DMS79 treated with DMSO at 0.1 percent for 48 hours (cell line): ENCODE data around the gene ARMH1.
A peak's percentile ranks its signal among the peaks of the same experiment; 100 is the strongest.
"Not testable (repeated sequence)": the region's sequence is repeated elsewhere in the genome, so short reads cannot be mapped to it uniquely, and the experiment has no call there.

Experiments used
- DNase-seq: peaks from one replicate; lab custom pipeline; 2025; lab: John Stamatoyannopoulos, UW

Gene ARMH1

DNA sequence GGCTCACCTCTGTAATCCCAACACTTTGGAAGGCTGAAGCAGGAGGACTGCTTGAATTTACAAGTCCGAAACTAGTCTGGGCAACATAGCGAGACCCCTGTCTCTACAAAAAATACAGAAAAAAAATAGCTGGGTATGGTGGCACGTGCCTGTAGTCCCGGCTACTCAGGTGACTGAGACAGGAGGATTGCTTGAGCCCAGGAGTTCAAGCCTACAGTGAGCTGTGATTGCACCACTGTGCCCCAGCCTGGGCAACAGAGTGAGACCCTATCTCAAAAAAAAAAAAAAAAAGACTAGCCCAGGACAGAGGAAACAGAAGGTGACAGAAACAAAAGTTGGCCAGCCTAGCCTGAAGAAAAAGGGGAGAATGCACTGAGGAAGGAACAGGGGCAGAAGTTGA, 21.2 kb downstream of the ARMH1 start:
- no peak for DNase-seq

DNA sequence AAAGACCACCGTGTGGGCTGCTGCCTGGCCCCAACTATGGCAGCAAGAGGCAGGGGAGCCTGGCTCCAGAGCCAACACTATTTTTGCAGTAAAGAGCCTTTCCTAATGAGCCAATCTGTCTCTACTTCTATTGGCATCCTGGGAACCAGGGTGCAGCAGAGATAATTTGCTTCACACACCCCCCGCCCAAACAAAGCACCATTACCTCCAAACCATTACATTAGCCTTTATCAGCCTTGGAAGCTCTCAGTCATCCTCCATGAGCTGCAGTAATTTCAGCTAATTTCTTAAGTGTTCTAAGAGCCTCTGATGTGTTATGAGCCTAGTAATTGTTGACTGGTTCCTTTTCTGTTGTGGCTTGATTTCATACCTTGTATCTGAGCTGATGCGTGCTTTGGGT, 21.6 kb downstream of the ARMH1 start:
- no peak for DNase-seq

DNA sequence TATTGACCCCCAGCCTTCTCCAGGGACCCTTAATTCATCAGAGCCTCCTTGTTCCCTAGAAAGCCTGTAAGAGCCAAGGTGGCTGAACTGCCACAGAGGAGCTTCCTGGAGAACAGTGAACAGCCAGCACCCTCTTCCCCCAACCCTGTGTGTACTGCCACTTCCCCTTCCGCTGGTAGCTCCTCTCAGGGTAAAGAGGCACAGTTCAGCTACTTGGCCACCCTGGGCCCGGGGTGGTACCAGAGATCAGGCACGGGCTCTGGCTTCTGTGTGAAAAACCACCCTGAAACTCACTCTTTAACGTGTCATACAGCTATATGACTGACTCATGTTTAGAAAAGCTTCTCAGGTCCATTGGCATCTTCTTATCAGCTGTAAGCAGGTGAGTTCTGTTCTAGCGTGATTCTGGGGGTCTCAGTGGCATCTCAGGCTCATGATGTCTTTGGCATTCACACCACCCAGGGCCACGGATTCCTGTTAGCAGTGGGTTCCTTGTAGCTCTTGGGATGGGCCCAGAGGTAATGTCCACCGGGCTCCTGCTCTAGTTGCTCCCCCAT, 22.4 kb downstream of the ARMH1 start:
- no peak for DNase-seq

DNA sequence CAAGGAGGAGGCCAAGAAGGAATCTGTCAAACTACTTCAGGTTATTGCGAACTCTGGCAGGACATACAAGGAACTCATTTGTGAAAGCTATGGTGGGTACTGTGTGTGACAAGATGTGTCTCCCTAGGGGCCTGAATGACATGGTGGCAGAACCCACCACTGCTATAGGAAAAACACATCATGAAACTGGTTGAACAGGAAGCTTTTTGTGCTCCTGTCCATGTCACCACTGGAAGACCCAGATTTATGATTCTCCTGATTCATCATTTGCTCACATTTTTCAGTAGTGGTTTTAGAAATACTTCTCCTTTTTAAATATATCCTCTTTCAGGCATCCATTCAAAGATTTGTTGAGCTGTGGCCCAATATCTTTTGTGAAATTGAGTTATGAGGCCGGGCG, 23.6 kb downstream of the ARMH1 start:
- no peak for DNase-seq

DNA sequence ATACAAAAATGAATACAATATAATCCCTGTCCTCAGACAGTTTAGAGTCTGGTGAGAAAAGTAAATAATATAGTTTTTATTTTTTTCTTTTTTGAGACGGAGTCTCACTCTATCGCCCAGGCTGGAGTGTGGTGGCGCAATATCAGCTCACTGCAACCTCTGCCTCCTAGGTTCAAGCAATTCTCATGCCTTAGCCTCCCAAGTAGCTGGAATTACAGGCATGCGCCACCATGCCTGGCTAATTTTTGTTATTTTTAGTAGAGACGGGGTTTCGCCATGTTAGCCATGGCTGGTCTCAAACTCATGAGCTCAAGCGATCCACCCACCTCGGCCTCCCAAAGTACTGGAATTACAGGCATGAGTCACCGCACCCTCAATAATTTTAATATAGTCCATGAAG, 24.9 kb downstream of the ARMH1 start:
- DNase-seq = not testable (repeated sequence)

DNA sequence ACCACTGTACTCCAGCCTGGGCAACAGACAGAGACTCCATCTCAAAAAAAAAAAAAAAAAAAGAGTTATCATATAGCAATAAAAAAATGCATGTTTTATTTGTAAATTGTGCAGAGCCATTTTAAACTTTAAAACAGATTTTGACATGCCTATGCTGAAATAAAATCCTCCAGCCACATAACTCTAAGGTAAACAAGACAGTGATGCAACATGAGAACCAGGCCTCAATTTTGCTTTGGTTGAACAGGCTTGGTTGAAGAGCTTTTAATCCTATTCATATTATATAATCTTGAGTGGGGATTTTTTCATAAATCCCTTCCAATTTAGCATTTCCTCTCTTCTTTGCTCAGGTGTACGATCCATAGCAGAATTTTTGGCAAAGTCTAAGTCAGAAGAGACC, 26.1 kb downstream of the ARMH1 start:
- DNase-seq = peak; percentile 80

DNA sequence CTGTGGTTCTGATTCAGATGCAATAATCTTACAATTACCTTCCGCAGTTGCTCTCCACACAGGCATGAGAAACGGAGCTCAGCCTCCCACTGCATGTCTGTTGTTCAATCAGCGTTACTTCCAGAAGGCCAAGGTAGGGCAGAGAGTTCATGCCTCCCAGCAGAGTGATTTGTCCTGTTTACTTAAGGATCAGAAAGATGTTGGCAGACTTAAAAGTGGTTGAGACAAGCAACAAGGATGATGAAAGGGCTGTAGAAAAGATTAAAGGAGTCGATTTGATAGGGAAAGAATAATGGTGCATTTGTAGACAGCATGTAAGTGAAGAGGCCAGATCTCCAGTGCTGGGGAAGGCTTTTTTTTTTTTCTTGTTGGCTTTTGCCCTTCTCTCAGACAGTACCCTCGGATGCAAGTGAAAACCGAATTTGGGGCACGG, 26.6 kb downstream of the ARMH1 start:
- DNase-seq = peak; percentile 80

DNA sequence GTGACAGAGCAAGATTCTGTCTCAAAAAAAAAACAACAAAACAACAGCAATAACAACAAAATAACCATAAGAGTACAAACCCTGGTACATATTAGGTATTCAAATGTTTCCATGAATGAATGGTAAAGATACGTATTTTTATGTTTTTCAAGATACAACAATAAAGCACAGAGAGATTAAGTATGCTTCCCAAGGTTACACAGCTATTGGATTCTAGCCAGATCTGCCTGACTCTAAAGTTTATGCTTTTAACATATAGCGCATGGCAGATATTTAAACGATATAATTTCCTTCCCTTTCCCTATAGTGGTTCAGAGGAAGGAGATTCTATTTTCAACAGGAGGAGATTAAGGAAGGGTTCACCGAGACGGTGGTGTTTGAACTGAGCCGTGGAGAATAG, 31.0 kb downstream of the ARMH1 start:
- no peak for DNase-seq

DNA sequence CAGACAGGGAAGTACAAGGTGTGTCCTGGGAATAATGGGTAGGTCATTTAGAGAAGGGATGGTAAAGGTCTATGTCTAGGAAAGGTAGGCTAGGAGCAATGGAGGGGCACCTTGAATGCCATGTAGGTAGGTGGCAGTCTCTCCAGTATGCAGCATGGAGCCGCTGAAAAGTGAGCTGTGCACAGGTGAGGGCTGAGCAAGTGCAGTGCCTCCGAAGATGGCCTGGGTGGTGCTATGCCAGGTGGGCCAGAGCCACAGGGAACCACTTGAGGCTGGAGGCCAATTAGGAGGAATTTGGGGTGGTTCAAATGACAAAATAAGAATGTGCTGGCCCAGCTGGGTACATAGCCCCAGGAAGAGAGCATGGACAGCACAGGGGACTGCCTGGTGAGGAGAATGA, 31.4 kb downstream of the ARMH1 start:
- no peak for DNase-seq

DNA sequence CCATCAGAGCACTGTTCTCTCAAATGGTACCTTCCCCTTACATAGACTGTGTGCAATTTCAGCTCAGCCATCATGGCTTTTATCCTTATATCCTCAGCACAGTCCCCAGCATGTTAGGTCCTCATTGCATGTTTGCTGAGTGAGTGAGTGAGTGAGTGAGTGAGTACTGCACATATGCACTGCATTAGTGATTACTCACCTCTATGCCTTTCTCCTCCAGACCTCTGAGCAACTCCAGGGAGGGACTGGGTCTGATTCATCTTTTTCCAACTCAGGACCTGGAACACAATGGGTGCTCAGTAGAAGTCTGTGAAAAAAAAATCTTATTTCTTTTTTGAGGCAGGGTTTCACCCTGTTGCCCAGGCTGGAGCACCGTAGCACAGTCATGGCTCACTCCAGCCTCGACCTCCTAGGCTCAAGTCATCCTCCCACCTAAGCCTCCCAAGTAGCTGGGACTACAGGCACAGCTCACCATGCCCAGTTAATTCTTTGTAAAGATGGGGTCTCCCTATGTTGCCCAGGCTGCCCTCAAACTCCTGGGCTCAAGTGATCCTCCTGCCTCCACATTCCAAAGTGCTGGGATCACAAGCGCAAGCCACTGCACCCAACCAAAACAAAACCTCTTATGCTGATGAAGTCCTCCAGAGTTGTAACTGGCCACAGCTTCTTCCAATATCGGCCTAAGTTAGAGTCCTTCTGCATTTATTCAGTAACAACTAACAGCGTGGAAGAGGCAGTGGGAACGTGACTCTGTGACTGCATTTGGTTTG, 32.8 kb downstream of the ARMH1 start:
- no peak for DNase-seq

DNA sequence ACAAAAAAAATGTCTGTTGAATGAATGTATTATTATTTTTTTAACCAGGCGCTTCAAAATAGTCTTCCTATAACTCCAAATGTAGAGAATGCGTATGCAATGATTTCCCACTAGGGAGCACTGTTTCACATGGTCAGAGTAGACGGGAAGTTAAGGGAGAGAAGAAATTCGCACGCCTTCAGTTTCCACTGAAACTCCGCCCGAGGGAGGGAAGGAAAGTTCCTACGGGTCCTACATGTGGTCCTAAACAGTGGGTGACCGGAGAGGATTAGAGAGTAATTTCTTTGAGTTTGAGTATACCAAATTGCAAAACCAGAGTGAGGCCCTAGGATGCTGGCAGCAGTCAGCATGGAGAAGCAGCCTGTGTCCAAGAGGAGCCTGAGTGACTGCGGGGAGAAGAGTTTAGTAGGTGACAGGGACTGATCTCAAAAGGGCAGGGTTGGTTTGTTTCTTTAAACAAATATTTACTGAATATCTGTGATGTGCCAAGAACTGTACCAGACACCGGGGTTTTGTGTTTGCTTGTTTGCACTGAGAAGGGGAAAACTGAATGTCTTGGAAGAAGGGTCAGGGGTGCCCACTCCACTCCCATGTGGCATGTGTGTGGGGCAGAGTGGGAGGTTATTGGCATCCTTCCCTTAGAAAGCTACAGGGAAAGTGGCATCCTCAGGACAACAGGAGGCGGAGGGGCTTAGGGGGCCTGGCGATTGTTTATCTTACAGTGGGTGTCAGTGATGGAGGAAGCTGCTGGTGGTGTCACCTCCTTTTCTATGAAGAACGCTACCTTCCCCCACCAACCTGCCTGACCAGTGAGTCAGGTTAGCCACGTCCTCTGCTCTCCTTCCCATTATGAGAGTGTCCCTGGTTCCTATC, 33.7 kb downstream of the ARMH1 start:
- no peak for DNase-seq

DNA sequence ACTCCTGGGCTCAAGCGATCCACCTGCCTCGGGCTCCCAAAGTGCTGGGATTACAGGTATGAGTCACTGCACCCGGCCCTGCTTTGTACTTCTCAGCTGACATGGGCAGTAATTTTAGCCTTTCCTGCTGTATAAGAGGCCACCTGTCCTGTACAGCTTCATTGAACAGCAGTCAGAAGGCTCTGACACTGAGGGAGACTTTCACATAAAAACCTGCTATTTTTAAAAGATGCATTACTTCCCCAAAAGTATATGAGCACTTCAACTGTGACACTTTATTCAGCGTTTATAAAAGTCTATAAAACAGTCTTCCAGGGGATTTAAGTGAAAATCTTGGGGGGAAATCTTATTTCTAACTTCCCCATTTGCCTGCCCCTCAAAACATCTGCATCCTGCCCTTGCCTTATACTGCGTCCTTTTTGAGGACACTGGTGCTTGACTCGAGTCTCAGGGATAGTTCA, 38.8 kb downstream of the ARMH1 start:
- DNase-seq = peak; percentile 67

DNA sequence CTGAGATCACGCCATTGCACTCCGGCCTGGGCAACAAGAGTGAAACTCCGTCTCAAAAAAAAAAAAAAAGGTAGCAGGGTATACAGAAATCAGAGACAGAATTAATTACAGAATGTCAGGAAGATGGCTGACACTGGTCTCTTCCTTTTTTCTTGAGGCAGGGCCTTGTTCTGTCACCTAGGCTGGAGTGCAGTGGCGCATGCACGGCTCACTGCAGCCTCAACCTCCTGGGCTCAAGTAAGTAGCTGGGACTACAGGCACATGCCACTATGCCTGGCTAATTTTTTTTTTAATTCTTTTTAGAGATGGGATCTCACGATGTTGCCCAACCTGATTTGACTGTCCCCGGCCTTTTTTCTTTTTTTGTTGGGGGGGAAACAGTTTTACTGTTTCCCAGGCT, 40.0 kb downstream of the ARMH1 start:
- DNase-seq = no peak

DNA sequence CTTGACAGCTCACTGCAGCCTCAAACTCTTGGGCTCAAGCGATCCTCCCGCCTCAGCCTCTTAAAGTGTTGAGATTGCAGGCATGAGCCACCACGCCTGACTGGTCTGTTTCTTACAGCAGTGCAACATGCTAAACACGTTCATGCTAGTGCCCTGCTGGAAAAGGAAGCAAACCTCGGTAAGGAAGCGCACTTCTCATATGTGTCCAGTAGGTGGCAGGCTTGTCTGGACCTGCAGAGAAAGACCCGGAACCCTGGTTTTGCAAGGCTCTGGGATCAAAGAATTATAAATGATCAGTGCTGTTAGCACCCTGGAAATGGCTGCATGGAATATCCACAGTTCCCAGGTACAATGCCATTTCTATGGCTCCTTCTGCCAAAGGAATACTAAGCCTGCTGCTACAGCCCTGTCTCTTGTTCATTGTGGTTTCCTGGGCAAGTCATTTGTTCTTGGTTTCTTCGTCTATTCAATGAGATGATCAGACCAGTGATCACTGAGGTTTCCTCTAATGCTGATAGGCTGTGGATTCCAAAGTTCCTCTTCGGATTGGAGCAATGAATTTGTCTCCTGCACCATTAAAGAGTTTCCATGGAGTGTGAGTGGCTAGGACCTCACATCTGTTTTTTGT, 40.5 kb downstream of the ARMH1 start:
- DNase-seq = peak; percentile 80

DNA sequence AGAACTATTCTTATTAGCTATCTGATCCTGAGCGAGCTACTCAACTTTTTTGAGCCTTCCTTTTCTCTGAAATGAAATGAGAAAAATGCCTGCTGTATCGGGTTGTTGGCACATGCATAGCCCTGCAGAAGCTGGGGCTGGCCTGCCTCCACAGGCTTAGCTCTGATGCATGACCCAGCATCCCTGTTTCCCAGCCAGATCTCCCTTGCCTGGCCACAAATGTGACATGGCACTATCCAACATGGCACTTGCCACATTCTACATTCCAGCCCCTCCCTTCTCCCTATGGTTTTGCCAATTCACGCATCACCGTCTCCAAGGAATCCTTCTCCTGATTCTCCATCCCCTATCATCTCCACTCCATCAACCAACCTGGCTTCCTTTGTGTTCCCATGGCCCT, 42.6 kb downstream of the ARMH1 start:
- no peak for DNase-seq

DNA sequence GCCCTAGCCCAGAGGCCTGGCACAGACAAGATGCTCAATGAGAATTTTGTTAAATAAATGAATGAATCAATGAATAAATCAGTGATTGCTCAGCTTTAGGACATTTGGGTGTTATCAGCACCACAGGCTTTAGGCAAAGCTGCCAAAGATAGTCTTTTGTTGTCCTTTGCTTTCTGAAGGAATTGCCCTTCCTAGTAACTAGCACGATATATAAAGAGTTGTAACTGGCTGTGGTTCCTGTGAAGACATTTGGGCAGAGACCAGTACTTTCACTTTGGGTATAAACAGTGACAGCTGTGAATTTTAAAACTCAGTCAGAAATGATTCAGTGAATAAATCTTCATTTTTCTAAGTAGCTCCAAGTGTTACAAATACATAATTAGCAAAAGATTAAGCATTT, 43.1 kb downstream of the ARMH1 start:
- no peak for DNase-seq

DNA sequence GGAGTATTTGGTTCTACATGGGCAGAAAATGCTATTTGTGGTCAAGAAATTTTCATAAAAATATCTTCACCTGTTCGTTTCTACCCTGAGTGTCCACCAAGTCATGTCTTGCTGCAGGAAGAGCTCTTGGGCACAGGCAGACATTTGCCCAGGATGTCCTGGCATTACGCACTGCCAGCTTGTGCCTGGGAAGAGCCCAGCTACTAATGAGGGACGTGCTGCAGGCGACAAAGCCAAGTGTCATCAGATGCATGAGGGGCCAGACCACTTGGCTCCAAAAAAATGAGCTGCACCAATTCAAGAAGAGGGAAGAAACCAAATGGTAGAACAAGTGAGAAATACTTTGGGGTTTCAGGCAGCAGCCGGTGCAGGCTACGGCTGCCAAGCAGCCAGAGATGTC, 43.6 kb downstream of the ARMH1 start:
- DNase-seq = no peak

DNA sequence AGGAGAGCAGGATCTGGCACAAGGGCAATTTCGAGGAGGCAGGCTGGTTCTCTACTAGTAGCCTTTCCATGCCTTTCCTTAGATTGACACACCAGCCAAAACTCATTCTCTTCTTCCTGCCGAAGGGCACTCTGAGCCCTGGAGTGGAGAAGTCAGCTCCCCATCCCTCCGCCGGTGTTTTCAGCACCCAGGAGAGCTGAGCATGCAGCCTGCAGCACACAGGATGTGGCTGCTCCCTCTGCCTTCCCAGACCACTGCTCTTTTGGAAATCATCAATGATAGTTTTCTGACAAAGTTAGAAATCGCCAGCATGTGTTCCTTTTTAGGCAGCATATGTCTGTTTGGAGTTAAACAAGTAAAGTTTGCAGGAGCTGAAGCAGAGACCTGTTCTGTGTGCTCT, 44.8 kb downstream of the ARMH1 start:
- DNase-seq = no peak

DNA sequence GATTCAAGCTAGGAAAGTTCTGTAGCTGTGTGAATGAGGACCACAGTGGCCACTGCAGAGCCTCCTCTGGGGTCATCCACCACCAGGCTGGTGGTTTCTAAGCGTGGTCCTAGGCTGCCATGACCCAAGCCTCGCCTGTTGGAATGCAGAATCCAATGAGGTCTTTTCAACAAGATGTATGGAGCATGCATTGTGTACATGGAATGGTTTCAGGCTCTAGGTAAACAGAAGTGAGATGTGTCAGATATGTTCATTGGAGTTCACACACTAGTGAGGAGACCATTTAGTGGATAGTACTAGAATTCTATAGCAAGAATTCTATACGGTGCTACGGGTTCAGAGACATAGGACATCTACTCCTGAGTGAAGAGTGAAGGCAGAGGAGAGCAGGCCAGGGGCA, 45.8 kb downstream of the ARMH1 start:
- DNase-seq = no peak

DNA sequence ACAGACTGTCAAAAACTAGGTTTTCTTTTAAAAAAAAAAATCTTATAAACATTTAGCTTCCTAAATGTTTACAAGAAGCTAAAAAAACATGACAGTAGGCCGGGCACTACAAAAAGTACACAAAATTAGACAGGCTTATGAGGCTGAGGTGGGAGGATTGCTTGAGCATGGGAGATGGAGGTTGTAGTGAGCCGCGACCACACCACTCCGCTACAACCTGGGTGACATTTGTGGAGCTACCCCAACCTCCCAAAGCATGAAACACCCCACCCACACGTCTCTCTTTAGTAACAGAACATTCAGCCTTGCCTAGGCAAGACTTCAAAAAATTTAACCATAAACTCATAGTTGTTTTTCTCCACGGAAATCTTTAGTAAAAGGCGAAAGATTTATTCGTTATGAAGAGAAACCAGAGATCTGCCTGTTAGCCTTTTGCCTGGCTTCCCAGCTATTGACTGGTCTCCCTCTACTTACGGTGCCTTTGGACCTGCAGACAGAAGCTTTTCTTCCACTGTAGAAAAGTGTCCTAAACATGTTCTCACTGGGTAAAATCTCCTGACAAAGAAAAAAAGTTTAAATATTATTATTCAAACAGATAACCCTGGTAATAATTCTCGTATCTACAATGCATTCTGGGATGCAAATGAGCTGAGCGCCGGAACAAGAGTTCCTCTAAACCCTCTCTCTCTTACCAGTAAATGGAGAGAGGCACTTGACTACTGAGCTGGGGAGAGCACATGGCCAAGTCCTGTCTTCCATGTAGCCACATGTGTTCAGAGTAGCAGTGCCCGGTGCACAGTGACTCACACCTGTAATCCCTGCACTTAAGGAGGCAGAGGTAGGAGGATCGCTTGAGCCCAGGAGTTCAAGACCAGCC, 47.2 kb downstream of the ARMH1 start:
- DNase-seq = peak; percentile 98

DNA sequence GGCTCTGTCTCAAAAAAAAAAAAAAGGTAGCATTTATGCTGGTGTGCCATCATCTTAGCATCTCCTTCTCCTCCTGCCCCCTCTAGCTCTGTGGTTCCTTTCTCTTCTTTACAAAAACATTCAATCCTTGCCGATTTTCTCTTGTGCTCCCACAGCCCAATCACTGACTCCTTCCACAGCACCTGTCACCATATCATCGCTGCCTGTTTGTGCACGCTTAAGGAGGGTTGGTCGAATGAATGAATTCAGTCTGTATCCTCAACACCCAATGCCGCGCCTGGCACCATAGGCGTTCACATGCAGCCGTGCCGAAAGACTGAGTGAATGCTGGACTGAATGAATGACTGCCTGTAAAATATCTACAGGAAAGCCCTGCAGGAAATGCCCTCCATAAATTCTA, 48.5 kb downstream of the ARMH1 start:
- DNase-seq = no peak
